ENCODE measurements around the gene HSPA13.

DNA sequence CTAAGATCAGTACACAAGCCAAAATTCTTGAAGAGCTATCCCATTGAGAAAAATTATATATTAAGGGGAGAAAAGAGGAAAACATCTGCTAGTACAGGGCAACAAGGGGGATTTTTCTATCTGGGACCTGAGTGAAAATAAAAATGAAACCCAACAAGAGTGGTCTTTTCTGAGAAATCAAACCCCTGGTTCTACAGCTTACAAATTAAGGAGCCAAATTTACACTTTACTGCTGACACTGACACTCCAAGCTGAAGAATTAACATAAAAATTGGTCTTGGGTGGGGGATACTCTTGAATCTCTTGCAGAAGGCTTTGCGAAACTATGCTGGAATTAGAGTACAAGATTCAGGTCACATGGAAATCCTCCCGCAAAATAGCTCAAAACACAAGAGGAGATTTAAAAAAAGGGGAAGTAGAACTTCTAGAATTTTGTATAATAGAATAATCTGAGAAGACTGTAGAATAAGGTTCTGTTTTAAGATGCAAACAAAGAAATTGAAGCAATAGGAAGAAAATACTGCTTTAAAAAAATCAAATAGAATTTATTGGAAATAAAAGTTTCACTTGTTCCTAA is 32.1 kb upstream of the HSPA13 start:
- no peak for TF ChIP-seq CTCF (IDR thresholded peaks at IDR 0.05)
- no peak for TF ChIP-seq POLR2AphosphoS5 (IDR thresholded peaks at IDR 0.05)

Data from esophagus muscularis mucosa (tissue), 3 donors.